Ammon's horn (tissue), 1 donor: ENCODE data around the gene BMPR1B.
"Not testable (repeated sequence)": the region's sequence is repeated elsewhere in the genome, so short reads cannot be mapped to it uniquely, and the experiment has no call there.

ENCODE experiments used
- DNase-seq: peaks from one replicate; pipeline ENCODE4 v3.0.0-alpha.2; 2016; ENCODE audit warnings: low spot score

The BMPR1B gene

GRCh38 chr4:95038791-95039190 lies 281.0 kb downstream of the BMPR1B start:
- DNase-seq, result no peak

GRCh38 chr4:95044324-95044837 lies 286.6 kb downstream of the BMPR1B start:
- DNase-seq, result peak; percentile 76

GRCh38 chr4:95045429-95045828 lies 287.7 kb downstream of the BMPR1B start:
- no peak for DNase-seq

- DNase-seq, result no peak
Observed at GRCh38 chr4:95048296-95048695, 290.5 kb downstream of the BMPR1B start.

GRCh38 chr4:95049551-95050233 lies 291.9 kb downstream of the BMPR1B start:
- DNase-seq, result peak; percentile 49

- DNase-seq, result peak; percentile 44
Observed at GRCh38 chr4:95050980-95051701, 293.4 kb downstream of the BMPR1B start.

GRCh38 chr4:95051702-95052020 lies 293.9 kb downstream of the BMPR1B start:
- no peak for DNase-seq

- DNase-seq, result no peak
Observed at GRCh38 chr4:95058991-95059390, 301.2 kb downstream of the BMPR1B start.

GRCh38 chr4:95059663-95060062 lies 301.9 kb downstream of the BMPR1B start:
- no peak for DNase-seq

- DNase-seq, result no peak
Observed at GRCh38 chr4:95061220-95061619, 303.5 kb downstream of the BMPR1B start.

GRCh38 chr4:95061801-95062200 lies 304.0 kb downstream of the BMPR1B start:
- DNase-seq, result not testable (repeated sequence)

- DNase-seq, result no peak
Observed at GRCh38 chr4:95066050-95066449, 308.3 kb downstream of the BMPR1B start.

GRCh38 chr4:95068401-95068800 lies 310.6 kb downstream of the BMPR1B start:
- DNase-seq, result no peak

- no peak for DNase-seq
Observed at GRCh38 chr4:95068818-95069478, 311.2 kb downstream of the BMPR1B start.

- peak; percentile 24 for DNase-seq
Observed at GRCh38 chr4:95071851-95072250, 314.1 kb downstream of the BMPR1B start.

- DNase-seq, result no peak
Observed at GRCh38 chr4:95073646-95074045, 315.9 kb downstream of the BMPR1B start.

GRCh38 chr4:95077864-95078263 lies 320.1 kb downstream of the BMPR1B start:
- DNase-seq, result no peak

GRCh38 chr4:95080969-95081368 lies 323.2 kb downstream of the BMPR1B start:
- DNase-seq, result no peak

GRCh38 chr4:95084584-95084983 lies 326.8 kb downstream of the BMPR1B start:
- DNase-seq, result no peak

GRCh38 chr4:95085124-95085833 lies 327.5 kb downstream of the BMPR1B start:
- DNase-seq, result no peak

GRCh38 chr4:95086551-95086950 lies 328.8 kb downstream of the BMPR1B start:
- no peak for DNase-seq
